Gastrocnemius medialis (tissue), 4 donors: ENCODE data around the gene TRIM22.

Experiments
- POLR2A ChIP-seq, 2 donors: fragments of 450-650 bp; IDR thresholded peaks; one replicate each; pipeline ENCODE4 v1.6.1; 2017; ENCODE audit warnings: antibody characterized with exemption in 2 of 2, mild to moderate bottlenecking in 2 of 2, moderate library complexity in 2 of 2
- TF ChIP-seq, protein P1 (sequence below), 5 experiments: fragments of 450-650 bp in 3 of 5; fragments of 200-600 bp in 2 of 5; sonication (generic) in 2 of 5; IDR thresholded peaks in 4 of 5; conservative IDR thresholded peaks in 1 of 5; 1 replicate in 4 of 5; 2 replicates in 1 of 5; pipeline ENCODE4 v1.5.1; 2016 to 2019; ENCODE audit warnings: antibody characterized with exemption in 5 of 5, mild to moderate bottlenecking in 3 of 5, moderate library complexity in 3 of 5

DNA sequence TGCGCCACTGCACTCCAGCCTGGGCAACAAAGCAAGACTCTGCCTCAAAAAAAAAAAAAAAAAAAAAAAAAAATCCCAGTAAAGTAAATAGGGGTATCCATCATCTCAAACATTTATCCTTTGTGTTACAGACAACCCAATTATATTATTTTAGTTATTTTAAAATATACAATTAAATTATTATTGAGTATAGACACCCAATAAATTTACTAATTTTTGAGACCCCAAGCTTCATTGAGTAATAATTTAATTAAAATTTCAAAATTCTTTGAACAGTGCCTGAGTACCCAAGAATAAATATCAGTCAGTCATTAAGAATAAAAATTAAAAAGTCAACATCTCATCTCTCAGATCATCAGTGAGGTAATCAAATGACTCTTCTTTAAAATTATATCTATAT lies 64.4 kb downstream of the TRIM22 start, which contains the start of gene OR52N4:
- TF ChIP-seq, protein P1, sequence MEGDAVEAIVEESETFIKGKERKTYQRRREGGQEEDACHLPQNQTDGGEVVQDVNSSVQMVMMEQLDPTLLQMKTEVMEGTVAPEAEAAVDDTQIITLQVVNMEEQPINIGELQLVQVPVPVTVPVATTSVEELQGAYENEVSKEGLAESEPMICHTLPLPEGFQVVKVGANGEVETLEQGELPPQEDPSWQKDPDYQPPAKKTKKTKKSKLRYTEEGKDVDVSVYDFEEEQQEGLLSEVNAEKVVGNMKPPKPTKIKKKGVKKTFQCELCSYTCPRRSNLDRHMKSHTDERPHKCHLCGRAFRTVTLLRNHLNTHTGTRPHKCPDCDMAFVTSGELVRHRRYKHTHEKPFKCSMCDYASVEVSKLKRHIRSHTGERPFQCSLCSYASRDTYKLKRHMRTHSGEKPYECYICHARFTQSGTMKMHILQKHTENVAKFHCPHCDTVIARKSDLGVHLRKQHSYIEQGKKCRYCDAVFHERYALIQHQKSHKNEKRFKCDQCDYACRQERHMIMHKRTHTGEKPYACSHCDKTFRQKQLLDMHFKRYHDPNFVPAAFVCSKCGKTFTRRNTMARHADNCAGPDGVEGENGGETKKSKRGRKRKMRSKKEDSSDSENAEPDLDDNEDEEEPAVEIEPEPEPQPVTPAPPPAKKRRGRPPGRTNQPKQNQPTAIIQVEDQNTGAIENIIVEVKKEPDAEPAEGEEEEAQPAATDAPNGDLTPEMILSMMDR (IDR thresholded peaks at IDR 0.05 in 4 of 5, conservative IDR thresholded peaks at IDR 0.05 in 1 of 5) = no peak
- no peak for TF ChIP-seq POLR2A (IDR thresholded peaks at IDR 0.05)
